ENCODE data around the gene ZNF177.

Gene ZNF177

GRCh38 chr19:9431475-9431874 lies 68.7 kb downstream of the ZNF177 start:
- DNase-seq = peak; percentile 53

All from hematopoietic multipotent progenitor cell treated with erythropoietin and hydrocortisone succinate and interleukin-3 and kit ligand, for 8 days (in vitro differentiated cells).